ENCODE data around the gene TMPRSS9.
A peak's percentile ranks its signal among the peaks of the same experiment; 100 is the strongest.

Gene TMPRSS9

DNA sequence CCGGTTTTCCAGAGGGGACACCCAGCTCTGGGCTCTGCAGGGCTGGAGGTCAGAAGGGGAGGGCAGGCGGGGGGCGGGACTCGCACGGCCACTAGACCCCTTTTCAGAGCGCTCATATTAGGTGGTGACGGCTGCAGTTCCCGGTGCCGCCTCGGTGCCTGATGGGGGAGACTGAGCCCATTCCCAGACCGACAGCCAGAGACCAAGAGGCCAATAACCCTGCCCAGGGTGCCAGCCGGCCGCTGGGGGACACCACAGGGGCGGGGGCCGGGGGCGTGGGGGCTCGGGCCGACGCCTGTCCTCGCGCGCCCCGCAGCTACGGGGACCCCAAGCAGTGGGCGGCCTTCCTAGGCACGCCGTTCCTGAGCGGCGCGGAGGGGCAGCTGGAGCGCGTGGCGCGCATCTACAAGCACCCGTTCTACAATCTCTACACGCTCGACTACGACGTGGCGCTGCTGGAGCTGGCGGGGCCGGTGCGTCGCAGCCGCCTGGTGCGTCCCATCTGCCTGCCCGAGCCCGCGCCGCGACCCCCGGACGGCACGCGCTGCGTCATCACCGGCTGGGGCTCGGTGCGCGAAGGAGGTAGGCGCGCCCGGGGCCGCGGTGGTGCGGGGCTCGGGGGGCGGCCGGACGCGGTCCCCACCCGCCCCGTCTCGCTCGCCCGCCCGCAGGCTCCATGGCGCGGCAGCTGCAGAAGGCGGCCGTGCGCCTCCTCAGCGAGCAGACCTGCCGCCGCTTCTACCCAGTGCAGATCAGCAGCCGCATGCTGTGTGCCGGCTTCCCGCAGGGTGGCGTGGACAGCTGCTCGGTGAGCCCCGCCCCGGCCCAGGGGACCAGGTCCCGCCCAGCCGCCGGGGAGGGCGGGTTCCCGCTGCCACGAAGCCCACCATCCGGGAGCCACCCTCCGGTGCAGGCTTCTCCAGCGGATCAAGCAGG, 64.9 kb downstream of the TMPRSS9 start:
- Histone ChIP-seq H3K27ac (ENCODE audit: low read depth, low read length) (no peak overlapping the region), H3K9me3 (ENCODE audit: control insufficient read depth in 5 of 5, low read length in 5 of 5) (no peaks in the 10 kb centered on the region), H3K27me3 (ENCODE audit: control insufficient read depth in 5 of 5, insufficient read depth in 4 of 5, low read length in 5 of 5) (no peaks in the 10 kb centered on the region), H3K4me1 (ENCODE audit: control insufficient read depth in 5 of 5, insufficient read depth in 5 of 5, low read length in 5 of 5) (peaks cover 5 to 33% (median 32%) of the 10 kb centered on the region in 5 donors), H3K4me3 (ENCODE audit: low read depth in 1 of 5, low read length in 5 of 5) (peak overlapping the region in 2 of 5 donors; percentile 26 to 30), H3K9ac (ENCODE audit: low read length in 5 of 5) (no peak overlapping the region), H3K36me3 (ENCODE audit: control insufficient read depth in 5 of 5, insufficient read depth in 5 of 5, low read length in 5 of 5) (peaks cover 0 to 17% (median 5%) of the 10 kb centered on the region in 5 donors)

GRCh38 chr19:2425622-2426581, 65.8 kb downstream of the TMPRSS9 start:
- H3K4me3 ChIP-seq (ENCODE audit: low read depth in 1 of 5, low read length in 5 of 5), result peak overlapping the region; percentile 39 to 88 (median 85)
- peaks cover 0 to 23% (median 8%) of the 10 kb centered on the region in 5 donors for H3K36me3 ChIP-seq (ENCODE audit: control insufficient read depth in 5 of 5, insufficient read depth in 5 of 5, low read length in 5 of 5)
- H3K27me3 ChIP-seq (ENCODE audit: control insufficient read depth in 5 of 5, insufficient read depth in 4 of 5, low read length in 5 of 5), result no peaks in the 10 kb centered on the region
- no peak overlapping the region for H3K27ac ChIP-seq (ENCODE audit: low read depth, low read length)
- H3K4me1 ChIP-seq (ENCODE audit: control insufficient read depth in 5 of 5, insufficient read depth in 5 of 5, low read length in 5 of 5), result peaks cover 5 to 33% (median 32%) of the 10 kb centered on the region in 5 donors
- H3K9ac ChIP-seq (ENCODE audit: low read length in 5 of 5), result peak overlapping the region in 4 of 5 donors; percentile 34 to 95 (median 84)
- no peaks in the 10 kb centered on the region for H3K9me3 ChIP-seq (ENCODE audit: control insufficient read depth in 5 of 5, low read length in 5 of 5)

DNA sequence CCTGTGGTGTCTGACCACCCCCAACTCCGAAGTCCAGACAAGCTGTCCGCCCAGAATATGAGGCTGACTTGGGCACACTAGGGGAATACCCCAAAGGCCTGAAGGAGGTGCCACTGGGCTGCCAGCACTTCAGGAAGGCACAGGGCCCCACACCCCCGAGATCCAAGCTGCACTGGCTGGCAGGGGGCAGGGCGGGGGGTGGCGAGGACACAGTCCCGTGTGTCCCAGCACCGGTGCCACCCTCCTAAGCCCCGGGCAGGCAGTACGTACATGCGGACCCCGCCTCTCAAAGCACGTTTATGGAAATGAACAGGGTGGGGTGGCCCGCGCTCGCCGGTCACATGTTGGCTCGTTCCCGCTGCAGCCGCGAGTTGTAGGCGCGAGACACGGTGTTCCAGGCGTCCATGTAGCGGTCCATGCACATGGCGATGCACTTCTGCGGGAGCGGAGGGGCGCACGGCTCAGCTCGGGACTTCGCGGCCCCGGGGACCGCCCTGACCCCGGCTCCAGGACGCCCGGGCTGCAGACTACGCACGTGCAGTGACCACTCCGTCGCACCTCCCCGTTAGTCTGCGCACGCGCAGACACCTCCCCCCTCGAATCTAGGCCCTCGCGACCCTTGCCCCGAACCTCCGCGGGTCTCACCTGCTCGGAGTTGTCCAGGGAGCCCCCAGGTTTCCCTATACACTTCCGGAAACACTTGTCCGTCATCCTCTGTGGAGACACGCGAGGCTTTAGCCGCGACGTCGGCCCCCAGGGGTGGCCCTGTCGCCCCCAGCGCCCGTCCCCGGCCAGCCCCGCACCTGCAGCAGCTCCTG, 66.8 kb downstream of the TMPRSS9 start:
- peak overlapping the region; percentile 94 for H3K27ac ChIP-seq (ENCODE audit: low read depth, low read length)
- H3K27me3 ChIP-seq (ENCODE audit: control insufficient read depth in 5 of 5, insufficient read depth in 4 of 5, low read length in 5 of 5), result no peaks in the 10 kb centered on the region
- H3K9ac ChIP-seq (ENCODE audit: low read length in 5 of 5), result peak overlapping the region in 4 of 5 donors; percentile 83 to 95 (median 88)
- no peaks in the 10 kb centered on the region for H3K9me3 ChIP-seq (ENCODE audit: control insufficient read depth in 5 of 5, low read length in 5 of 5)
- peaks cover 0 to 33% (median 16%) of the 10 kb centered on the region in 5 donors for H3K36me3 ChIP-seq (ENCODE audit: control insufficient read depth in 5 of 5, insufficient read depth in 5 of 5, low read length in 5 of 5)
- peaks cover 5 to 33% (median 32%) of the 10 kb centered on the region in 5 donors for H3K4me1 ChIP-seq (ENCODE audit: control insufficient read depth in 5 of 5, insufficient read depth in 5 of 5, low read length in 5 of 5)
- peak overlapping the region; percentile 39 to 88 (median 85) for H3K4me3 ChIP-seq (ENCODE audit: low read depth in 1 of 5, low read length in 5 of 5)

DNA sequence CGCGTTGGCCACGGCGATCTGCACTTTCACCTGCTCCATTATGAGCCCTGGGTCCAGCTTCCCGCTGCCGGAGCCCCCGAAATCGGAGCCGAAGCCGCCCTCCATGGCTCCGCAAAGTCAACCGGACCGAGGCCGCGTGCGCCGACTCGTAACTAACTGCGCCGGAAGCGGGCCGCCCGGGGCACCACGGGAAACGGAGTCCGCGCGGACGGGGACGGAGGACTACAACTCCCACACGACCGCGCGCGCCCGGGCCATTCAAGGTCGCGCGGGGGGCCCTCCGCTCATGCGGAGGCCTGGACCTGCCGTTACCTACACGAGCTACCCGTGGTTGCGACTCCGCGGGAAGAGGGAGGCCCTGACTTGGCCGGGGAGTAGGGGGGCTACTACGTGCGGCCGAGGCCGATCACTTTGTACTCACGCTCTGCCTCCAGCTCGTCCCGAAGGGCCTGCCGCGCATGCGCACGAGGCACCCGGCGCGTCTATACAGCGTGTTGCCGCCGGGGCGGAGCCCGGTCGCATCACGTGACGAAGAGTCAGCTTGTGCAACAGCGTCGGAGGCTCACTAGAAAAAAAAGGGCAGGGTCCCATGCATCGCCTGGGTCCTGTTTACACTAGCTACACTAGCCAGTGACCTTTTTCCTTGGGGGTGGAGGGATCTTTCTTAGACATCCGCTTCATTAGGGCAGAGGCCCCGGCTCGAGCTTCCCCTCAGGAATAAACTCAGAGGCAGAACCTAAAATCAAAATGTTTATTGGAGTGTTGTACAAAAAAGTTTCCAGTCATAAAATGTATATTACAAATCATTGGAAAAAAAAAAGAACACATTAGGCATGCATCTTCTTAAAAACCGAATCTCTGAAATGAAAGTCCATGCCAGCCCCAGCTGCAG, 67.6 kb downstream of the TMPRSS9 start, which contains the start of gene TIMM13:
Gene TIMM13 (minus strand): TSS at position 158 of the 892 bp plus-strand sequence. CDS start 53 bp downstream, at position 105.
- Histone ChIP-seq H3K27ac (ENCODE audit: low read depth, low read length) (peak within 1 kb of the TSS; percentile 94), H3K9ac (ENCODE audit: low read length in 5 of 5) (peak within 1 kb of the TSS; percentile 56 to 95 (median 85)), H3K9me3 (ENCODE audit: control insufficient read depth in 5 of 5, low read length in 5 of 5) (no peaks in the 10 kb centered on the region), H3K36me3 (ENCODE audit: control insufficient read depth in 5 of 5, insufficient read depth in 5 of 5, low read length in 5 of 5) (peaks cover 0 to 39% (median 16%) of the 10 kb centered on the region in 5 donors), H3K4me3 (ENCODE audit: low read depth in 1 of 5, low read length in 5 of 5) (peak within 1 kb of the TSS; percentile 69 to 88 (median 85)), H3K4me1 (ENCODE audit: control insufficient read depth in 5 of 5, insufficient read depth in 5 of 5, low read length in 5 of 5) (peaks cover 5 to 33% (median 32%) of the 10 kb centered on the region in 5 donors), H3K27me3 (ENCODE audit: control insufficient read depth in 5 of 5, insufficient read depth in 4 of 5, low read length in 5 of 5) (no peaks in the 10 kb centered on the region)

GRCh38 chr19:2428321-2428690, 68.2 kb downstream of the TMPRSS9 start:
- peaks cover 0 to 39% (median 16%) of the 10 kb centered on the region in 5 donors for H3K36me3 ChIP-seq (ENCODE audit: control insufficient read depth in 5 of 5, insufficient read depth in 5 of 5, low read length in 5 of 5)
- H3K9ac ChIP-seq (ENCODE audit: low read length in 5 of 5), result peak overlapping the region in 4 of 5 donors; percentile 7 to 95 (median 84)
- no peaks in the 10 kb centered on the region for H3K9me3 ChIP-seq (ENCODE audit: control insufficient read depth in 5 of 5, low read length in 5 of 5)
- H3K4me1 ChIP-seq (ENCODE audit: control insufficient read depth in 5 of 5, insufficient read depth in 5 of 5, low read length in 5 of 5), result peaks cover 5 to 33% (median 32%) of the 10 kb centered on the region in 5 donors
- peak overlapping the region; percentile 69 to 88 (median 85) for H3K4me3 ChIP-seq (ENCODE audit: low read depth in 1 of 5, low read length in 5 of 5)
- H3K27ac ChIP-seq (ENCODE audit: low read depth, low read length), result peak overlapping the region; percentile 94
- H3K27me3 ChIP-seq (ENCODE audit: control insufficient read depth in 5 of 5, insufficient read depth in 4 of 5, low read length in 5 of 5), result no peaks in the 10 kb centered on the region

DNA sequence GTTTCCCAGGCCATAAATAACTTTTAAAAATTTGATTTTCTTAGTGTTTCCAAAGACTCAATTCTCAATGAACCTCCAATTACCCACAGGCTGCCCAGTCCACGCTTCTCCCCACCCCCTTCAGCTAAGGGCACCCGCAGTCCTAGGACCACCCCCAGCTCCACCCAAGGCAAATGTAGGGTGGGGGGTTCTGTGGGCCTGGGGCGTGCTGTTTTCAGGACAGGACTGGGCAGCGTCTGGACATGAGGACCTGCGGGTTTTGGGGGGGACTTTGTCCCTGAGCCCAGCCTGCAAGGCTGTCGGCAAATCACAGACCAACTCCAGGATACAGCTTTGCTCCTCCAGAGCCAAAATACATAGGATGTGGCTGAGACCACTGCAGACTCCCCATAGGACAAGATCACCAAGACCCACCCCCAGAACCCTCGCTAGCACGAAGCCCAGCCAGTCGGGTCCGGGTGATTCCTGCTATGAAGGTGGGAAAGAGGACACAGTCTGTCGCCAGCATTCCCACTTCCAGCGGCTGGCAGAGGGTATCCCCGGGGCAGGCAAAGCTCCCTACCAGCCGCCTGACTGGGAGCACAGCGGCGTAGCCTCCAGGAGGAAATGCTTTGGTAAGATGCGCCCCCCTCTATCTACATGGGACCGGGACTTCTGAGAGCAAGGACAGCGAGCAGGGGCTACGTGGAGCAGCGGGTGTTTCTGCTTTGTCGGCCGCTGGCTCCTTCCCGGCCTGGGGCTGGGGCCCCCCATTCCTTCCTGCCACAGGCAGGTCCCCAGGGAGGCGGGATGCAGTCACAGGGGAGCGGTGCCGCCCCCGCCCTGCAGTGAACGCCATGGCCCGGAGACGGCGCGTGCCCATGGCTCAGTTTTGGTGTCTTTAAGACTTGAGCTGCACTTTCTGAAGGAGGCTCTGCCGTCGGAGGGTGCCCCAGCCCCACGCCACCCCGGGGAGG, 69.0 kb downstream of the TMPRSS9 start:
- no peak overlapping the region for H3K9ac ChIP-seq (ENCODE audit: low read length in 5 of 5)
- peak overlapping the region in 3 of 5 donors; percentile 78 to 88 (median 85) for H3K4me3 ChIP-seq (ENCODE audit: low read depth in 1 of 5, low read length in 5 of 5)
- H3K36me3 ChIP-seq (ENCODE audit: control insufficient read depth in 5 of 5, insufficient read depth in 5 of 5, low read length in 5 of 5), result peaks cover 0 to 37% (median 15%) of the 10 kb centered on the region in 5 donors
- H3K4me1 ChIP-seq (ENCODE audit: control insufficient read depth in 5 of 5, insufficient read depth in 5 of 5, low read length in 5 of 5), result peaks cover 5 to 33% (median 32%) of the 10 kb centered on the region in 5 donors
- H3K9me3 ChIP-seq (ENCODE audit: control insufficient read depth in 5 of 5, low read length in 5 of 5), result no peaks in the 10 kb centered on the region
- no peak overlapping the region for H3K27ac ChIP-seq (ENCODE audit: low read depth, low read length)
- H3K27me3 ChIP-seq (ENCODE audit: control insufficient read depth in 5 of 5, insufficient read depth in 4 of 5, low read length in 5 of 5), result no peaks in the 10 kb centered on the region

DNA sequence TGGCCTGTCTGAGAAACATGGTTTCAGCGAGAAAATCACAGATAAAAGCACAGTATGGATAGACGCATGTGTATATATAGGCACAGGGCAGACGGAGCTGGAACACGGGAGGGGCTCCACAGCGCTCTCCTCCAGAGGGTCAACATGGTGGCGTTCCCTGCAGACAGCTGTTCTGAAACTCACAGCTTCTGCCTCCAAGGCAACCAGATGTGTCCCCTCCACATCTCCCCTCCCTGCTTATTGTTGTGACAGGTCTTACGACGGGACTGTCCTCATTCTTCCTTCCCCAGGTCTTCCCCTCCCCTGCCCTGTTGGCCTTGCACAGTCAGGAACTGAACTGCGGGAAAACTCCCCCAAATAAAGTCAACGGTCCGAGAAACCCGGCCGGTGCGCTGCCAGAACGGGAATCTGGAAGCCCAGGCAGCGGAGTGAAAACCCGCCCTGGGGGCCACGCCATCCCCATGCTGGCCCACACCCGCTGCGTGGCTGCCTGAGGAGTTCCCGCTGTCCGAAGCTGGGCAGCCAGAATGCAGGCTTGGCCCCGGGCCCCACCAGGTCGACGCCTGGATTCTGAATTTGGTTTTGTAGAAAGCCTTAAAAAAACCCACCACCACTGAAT, 70.0 kb downstream of the TMPRSS9 start:
- Histone ChIP-seq H3K9ac (ENCODE audit: low read length in 5 of 5) (no peak overlapping the region), H3K4me3 (ENCODE audit: low read depth in 1 of 5, low read length in 5 of 5) (no peak overlapping the region), H3K9me3 (ENCODE audit: control insufficient read depth in 5 of 5, low read length in 5 of 5) (no peaks in the 10 kb centered on the region), H3K4me1 (ENCODE audit: control insufficient read depth in 5 of 5, insufficient read depth in 5 of 5, low read length in 5 of 5) (peaks cover 5 to 33% (median 31%) of the 10 kb centered on the region in 5 donors), H3K36me3 (ENCODE audit: control insufficient read depth in 5 of 5, insufficient read depth in 5 of 5, low read length in 5 of 5) (peaks cover 0 to 46% (median 20%) of the 10 kb centered on the region in 5 donors), H3K27ac (ENCODE audit: low read depth, low read length) (no peak overlapping the region), H3K27me3 (ENCODE audit: control insufficient read depth in 5 of 5, insufficient read depth in 4 of 5, low read length in 5 of 5) (no peaks in the 10 kb centered on the region)
